ENCODE results near the gene CDH2.

DNA sequence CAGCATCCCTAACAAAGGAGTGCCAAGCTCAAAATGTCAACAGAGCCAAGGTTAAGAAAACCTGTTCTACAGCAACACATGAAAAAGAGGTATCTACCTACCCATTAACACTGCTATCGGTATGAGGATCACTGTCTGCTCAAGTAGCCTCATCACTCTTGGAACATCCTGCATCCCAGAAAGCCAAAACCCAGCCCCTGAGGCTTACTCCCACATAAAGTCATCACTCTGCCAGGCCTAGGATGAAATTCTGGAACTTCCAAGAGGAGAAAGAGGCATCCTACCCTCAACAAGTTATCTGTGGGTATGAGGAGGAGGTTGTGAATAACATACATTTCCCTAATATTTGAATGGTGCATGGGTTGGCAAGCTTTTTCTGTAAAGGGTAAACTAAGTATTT lies 25.5 kb downstream of the CDH2 start:
- TF ChIP-seq, protein P1, sequence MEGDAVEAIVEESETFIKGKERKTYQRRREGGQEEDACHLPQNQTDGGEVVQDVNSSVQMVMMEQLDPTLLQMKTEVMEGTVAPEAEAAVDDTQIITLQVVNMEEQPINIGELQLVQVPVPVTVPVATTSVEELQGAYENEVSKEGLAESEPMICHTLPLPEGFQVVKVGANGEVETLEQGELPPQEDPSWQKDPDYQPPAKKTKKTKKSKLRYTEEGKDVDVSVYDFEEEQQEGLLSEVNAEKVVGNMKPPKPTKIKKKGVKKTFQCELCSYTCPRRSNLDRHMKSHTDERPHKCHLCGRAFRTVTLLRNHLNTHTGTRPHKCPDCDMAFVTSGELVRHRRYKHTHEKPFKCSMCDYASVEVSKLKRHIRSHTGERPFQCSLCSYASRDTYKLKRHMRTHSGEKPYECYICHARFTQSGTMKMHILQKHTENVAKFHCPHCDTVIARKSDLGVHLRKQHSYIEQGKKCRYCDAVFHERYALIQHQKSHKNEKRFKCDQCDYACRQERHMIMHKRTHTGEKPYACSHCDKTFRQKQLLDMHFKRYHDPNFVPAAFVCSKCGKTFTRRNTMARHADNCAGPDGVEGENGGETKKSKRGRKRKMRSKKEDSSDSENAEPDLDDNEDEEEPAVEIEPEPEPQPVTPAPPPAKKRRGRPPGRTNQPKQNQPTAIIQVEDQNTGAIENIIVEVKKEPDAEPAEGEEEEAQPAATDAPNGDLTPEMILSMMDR (conservative IDR thresholded peaks at IDR 0.05 in 1 of 2, IDR thresholded peaks at IDR 0.05 in 1 of 2; ENCODE audit: extremely low read depth in 1 of 2, insufficient read depth in 1 of 2, low read depth in 1 of 2, low read length in 2 of 2): no peak
- no peak for TF ChIP-seq EZH2 (IDR thresholded peaks at IDR 0.05; ENCODE audit: borderline replicate concordance, low read length)
